ENCODE data around the gene RPS2.
"Not testable (repeated sequence)": the region's sequence is repeated elsewhere in the genome, so short reads cannot be mapped to it uniquely, and the experiment has no call there.

Gene RPS2

DNA sequence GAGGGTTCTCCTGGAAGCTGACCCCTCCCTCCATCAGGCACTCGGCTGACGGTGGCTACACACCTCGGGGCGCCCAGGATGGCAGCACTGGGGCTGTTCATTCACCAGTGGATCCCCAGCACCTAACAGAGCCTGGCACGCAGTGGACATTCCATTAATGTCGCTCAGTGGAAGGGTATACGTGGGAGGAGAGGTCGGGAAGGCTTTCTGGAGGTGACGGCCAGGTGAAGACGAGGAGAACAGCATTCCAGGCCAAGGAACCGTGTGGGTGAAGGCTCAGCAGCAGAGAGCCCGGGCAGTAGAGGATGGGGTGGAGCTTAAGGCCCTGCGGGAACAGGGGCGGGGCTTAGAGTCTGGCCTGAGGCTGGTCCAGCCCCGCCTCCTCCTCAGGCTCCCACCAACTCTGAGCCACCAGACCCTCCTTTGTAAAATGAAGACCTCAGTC, 43.9 kb downstream of the RPS2 start:
- DNase-seq (ENCODE audit: low read depth, low spot score) = no peak

DNA sequence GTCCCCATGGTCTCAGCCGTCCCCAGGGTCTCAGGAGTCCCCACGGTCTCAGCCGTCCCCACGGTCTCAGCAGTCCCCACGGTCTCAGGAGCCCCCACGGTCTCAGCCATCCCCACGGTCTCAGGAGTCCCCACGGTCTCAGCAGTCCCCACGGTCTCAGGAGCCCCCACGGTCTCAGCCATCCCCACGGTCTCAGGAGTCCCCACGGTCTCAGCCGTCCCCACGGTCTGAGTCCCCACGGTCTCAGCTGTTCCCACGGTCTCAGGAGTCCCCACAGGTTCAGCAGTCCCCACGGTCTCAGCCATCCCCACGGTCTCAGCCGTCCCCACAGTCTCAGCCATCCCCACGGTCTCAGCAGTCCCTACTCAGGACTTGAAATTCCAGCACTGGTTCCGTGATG, 44.5 kb downstream of the RPS2 start:
- not testable (repeated sequence) for DNase-seq (ENCODE audit: low read depth, low spot score)

GRCh38 chr16:1919327-1919998, 45.2 kb downstream of the RPS2 start:
- DNase-seq (ENCODE audit: low read depth, low spot score) = no peak

DNA sequence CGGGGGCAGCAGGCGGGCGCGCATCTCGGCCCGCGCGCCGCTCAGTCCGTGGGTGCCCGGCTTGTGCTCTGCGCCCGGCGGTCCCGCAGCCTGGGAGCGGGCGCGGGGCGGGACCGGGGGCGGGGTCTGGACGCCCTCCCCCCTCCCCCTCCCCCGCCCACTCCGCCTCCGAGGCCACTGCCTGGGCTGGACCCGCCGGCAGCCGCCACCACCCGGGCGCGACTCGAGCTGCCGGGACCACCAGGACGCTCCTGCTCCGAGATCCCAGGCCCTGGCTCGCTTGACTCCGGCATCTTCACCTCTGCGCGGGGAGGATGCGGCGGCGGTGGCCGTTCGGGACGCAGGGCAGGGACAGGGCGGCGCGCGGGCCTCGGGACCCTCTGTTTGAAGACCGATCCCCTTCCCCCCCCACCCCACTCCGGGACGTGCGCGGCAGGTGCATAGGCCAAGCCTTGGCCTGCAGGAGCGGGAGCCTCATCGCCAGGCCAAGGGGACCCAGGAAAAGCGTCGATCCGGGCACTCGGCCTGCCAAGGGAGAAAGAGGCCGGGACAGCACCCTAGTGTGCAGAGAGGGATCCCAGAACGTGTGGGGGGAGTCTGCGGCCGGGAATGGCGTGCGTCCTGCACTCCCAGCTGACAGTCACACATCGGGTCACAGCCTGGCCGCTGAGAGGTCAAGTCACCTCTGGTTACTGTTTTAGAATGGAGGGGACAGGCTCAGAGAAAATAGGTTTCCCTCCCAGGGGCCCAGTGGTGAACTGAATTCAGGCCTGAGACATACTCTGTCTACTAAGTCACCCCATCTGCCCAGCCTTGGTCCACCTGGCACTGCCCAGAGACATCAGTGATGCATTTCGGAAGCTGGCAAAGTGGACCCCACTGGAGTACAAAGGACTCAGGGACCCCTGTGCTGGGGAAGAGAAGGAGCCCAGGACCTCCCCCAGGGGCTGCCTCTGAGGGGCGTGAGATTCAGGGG, 46.0 kb downstream of the RPS2 start, which contains the start of gene HS3ST6:
TSS of gene HS3ST6 (minus strand) at position 65 of the 976 bp plus-strand sequence. CDS start 92 bp downstream, outside the sequence.
- DNase-seq (ENCODE audit: low read depth, low spot score) = no peak

DNA sequence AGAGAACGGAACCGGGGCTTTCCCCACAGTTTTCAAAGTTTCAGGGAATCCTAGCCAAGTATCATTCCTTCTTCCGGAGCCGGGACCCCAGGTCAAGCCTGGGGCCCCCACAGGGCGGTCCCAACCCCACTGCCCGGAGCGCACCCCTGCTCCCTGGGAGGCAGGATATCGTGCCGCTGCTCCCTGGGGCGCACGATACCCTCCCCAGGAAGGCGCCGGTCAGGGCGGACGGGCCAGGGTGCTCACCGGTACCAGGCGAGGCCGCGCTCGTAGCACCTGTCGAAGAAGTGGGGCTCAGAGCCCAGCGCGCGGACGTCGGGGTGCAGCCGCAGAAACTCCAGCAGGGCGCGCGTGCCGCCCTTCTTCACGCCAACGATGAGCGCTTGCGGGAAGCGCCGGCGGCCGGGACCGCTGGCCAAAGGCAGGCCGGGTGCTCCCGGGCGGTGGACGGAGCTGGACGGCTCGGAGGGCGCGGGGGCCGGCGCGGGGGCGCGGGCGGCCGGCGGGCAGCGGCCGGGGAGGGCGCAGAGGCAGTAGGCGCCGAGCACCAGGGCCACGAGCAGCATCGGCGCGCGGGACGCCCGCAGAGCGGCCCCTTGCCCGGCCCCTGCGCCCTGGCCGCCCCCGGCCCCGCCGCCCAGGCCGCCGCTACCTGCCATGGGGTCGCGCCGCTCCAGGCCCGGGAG, 46.8 kb downstream of the RPS2 start:
- DNase-seq (ENCODE audit: low read depth, low spot score) = no peak

DNA sequence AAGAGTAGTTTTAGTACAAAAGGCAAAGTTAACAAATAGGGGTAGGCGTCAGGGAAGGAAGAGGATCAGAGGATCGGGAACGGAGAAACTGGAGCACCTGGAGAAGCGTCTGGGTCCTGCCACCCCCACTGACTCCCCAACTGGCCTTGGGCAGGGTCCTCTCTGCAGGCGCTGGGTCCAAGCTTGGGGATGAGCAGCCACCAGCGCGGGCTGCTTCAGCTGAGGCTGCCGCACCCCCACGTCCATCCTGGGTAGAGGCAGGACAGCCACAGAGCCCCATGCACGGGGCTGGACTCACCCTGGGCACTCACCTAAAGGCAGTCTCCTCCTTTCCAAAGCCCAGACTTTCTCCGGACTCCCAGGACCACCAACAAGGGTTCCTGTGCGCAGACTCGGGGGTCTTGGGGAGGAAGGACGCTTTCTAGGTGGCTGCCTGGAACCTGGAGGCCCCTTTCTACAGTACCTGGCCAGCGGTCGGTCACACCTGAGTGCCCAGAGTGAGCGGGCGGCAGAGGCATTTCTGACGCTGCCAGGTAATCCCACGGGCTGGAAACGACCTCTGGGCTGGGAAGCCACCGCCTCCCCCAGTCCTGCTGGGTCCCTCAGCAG, 47.5 kb downstream of the RPS2 start:
- DNase-seq (ENCODE audit: low read depth, low spot score) = no peak

- no peak for DNase-seq (ENCODE audit: low read depth, low spot score)
Observed at GRCh38 chr16:1916640-1916990, 48.0 kb downstream of the RPS2 start.

GRCh38 chr16:1915732-1916639, 48.6 kb downstream of the RPS2 start:
- DNase-seq (ENCODE audit: low read depth, low spot score) = no peak

- no peak for DNase-seq (ENCODE audit: low read depth, low spot score)
Observed at GRCh38 chr16:1914988-1915387, 49.6 kb downstream of the RPS2 start.

DNA sequence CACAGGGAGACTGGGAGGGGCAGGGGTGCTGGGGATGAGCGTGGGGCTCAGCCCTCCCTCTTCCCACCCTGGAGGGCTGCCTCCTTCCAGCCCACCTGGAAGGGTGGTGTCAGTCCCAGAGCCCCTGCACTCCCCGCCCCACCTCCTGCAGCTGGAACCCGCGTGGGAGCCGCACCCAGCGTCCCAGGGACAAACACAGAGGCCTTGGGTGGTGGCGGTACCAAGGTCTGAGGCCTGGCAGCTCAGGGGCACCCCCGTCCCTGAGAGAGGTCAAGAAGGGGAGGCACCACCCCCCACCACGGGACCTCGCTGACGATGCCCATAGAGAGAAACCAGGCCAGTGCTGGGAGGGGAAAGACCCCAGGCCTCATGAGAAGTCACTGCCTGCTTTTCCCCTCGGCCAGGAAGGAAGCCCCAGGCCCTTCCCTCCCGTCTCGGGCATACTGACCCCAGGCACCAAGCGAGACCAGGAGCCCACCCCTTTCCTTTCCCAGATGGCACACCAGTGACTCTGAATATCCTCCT, 50.5 kb downstream of the RPS2 start:
- DNase-seq (ENCODE audit: low read depth, low spot score) = no peak

- DNase-seq (ENCODE audit: low read depth, low spot score) = no peak
Observed at GRCh38 chr16:1913327-1914083, 51.1 kb downstream of the RPS2 start.

DNA sequence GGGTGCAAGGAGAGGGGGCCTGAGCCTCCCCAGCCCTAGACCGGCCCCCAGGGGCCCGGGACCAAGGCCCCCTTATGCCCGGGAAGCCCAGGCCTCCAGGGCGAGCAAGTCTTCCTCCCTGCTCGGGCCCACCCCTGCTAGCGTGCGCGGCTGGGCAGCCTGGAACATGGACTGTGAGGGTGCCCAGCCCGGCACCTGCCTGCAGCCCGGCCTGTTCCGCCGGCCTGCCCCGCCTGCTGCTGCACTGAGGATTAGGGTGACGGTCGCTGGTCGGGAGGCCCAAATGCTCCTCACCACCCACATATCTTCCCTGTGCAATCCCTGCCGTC, 52.4 kb downstream of the RPS2 start:
- no peak for DNase-seq (ENCODE audit: low read depth, low spot score)
